RWPE2 (cell line): ENCODE measurements around the gene REELD1.

Source experiments
- ATAC-seq: fragments of 200-7000 bp; cut with Tn5 transposase; 3 replicates; pipeline ENCODE4 v1.9.1; 2021; ENCODE audit warnings: low read depth
- DNase-seq: peaks from one replicate; pipeline ENCODE4 v3.0.0-alpha.2; 2020; ENCODE audit warnings: low spot score
- H3K27ac ChIP-seq: fragments of 450-650 bp; 2 replicates; pipeline ENCODE4 v1.5.1; 2017; ENCODE audit warnings: mild to moderate bottlenecking; ENCODE audit not compliant: poor library complexity, severe bottlenecking
- H3K27me3 ChIP-seq: fragments of 250-450 bp; sonication (Bioruptor Pico); 2 replicates; pipeline ENCODE4 v1.5.1; 2021; ENCODE audit warnings: mild to moderate bottlenecking, moderate library complexity; ENCODE audit not compliant: insufficient read depth, poor library complexity, severe bottlenecking
- H3K36me3 ChIP-seq: fragments of 250-450 bp; sonication (Bioruptor Pico); 2 replicates; pipeline ENCODE4 v1.5.1; 2020; ENCODE audit warnings: low read depth, mild to moderate bottlenecking, moderate library complexity
- H3K4me1 ChIP-seq: fragments of 250-450 bp; sonication (Bioruptor Pico); 2 replicates; pipeline ENCODE4 v1.5.1; 2021; ENCODE audit warnings: mild to moderate bottlenecking, moderate library complexity; ENCODE audit not compliant: insufficient read depth, poor library complexity, severe bottlenecking
- H3K4me3 ChIP-seq: fragments of 250-450 bp; sonication (Bioruptor Pico); 2 replicates; pipeline ENCODE4 v1.5.1; 2021; ENCODE audit warnings: mild to moderate bottlenecking, moderate library complexity; ENCODE audit not compliant: severe bottlenecking
- H3K9me3 ChIP-seq: fragments of 250-450 bp; sonication (Bioruptor Pico); 2 replicates; pipeline ENCODE4 v1.5.1; 2021; ENCODE audit warnings: mild to moderate bottlenecking, moderate library complexity; ENCODE audit not compliant: severe bottlenecking
- TF ChIP-seq, protein P1 (sequence below): fragments of 450-650 bp; IDR thresholded peaks from one replicate; pipeline ENCODE4 v1.5.1; 2017; ENCODE audit warnings: mild to moderate bottlenecking, moderate library complexity; ENCODE audit not compliant: poor library complexity, severe bottlenecking

The REELD1 gene

DNA sequence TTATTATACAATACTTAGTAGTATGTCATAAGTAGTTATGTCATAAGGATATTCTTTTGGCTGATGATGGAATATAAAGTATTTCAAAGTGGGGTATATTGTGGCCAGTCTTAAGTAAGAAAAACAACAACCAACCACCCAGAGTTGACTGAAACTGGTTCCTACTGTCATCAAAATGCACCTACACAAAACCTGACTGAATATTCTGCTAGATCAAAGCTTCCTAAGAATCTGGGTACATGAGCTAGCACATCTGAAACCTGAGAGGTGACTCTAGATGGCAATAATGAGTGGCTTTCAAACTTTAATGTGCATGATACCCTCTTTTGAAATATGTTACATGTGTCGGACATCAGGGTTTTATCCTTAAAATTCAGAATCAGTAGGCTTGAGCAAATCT lies 60.4 kb downstream of the REELD1 start:
- Histone ChIP-seq H3K4me3 (no peak overlapping the region), H3K27ac (no peak overlapping the region), H3K27me3 (no peaks in the 10 kb centered on the region), H3K4me1 (no peaks in the 10 kb centered on the region), H3K9me3 (no peaks in the 10 kb centered on the region), H3K36me3 (no peaks in the 10 kb centered on the region)
- no peak for ATAC-seq
- TF ChIP-seq, protein P1, sequence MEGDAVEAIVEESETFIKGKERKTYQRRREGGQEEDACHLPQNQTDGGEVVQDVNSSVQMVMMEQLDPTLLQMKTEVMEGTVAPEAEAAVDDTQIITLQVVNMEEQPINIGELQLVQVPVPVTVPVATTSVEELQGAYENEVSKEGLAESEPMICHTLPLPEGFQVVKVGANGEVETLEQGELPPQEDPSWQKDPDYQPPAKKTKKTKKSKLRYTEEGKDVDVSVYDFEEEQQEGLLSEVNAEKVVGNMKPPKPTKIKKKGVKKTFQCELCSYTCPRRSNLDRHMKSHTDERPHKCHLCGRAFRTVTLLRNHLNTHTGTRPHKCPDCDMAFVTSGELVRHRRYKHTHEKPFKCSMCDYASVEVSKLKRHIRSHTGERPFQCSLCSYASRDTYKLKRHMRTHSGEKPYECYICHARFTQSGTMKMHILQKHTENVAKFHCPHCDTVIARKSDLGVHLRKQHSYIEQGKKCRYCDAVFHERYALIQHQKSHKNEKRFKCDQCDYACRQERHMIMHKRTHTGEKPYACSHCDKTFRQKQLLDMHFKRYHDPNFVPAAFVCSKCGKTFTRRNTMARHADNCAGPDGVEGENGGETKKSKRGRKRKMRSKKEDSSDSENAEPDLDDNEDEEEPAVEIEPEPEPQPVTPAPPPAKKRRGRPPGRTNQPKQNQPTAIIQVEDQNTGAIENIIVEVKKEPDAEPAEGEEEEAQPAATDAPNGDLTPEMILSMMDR: no peak
- DNase-seq: no peak

DNA sequence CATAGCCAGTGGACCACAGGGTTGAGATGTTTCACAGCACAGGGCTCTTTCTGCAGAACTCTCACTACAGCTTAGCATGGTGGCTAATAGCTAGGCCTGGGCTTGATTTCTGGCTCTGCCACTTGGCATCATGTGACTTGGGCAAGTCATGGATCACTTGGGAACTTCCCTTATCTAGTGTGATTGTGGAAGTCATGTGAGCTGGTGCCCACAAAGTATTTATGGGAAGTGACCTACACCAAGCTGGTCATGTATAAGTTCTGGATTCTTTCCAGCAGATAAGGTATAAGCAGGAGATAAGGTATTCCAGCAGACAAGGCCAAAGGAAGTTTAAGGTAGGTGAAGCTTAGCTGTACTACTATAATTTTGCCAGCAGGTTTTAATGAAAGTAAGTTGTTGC lies 61.0 kb downstream of the REELD1 start:
- no peaks in the 10 kb centered on the region for H3K27me3 ChIP-seq
- DNase-seq (no peak), ATAC-seq (no peak)
- no peak overlapping the region for H3K27ac ChIP-seq
- no peaks in the 10 kb centered on the region for H3K9me3 ChIP-seq
- TF ChIP-seq, protein P1: no peak
- no peaks in the 10 kb centered on the region for H3K36me3 ChIP-seq
- no peaks in the 10 kb centered on the region for H3K4me1 ChIP-seq
- no peak overlapping the region for H3K4me3 ChIP-seq

DNA sequence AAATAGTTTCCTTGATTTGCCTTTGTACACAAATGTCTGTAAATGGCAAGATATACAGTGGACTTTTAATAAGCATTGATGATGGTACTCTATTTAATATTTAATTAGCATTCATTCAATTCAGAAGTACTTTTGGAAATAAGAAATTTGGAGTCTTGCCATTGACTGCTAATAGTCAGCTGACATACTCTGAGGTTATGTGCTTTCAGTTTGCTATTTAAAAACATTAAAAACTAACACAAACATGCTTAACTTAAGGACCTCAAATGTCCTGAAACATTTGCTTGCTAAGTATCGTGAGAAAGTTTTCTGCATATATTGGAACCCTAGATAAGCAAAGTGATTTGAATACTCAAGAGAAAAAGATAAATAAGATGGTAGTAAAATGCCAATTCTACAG lies 64.6 kb downstream of the REELD1 start:
- DNase-seq (no peak), ATAC-seq (no peak)
- TF ChIP-seq, protein P1: no peak
- H3K27me3 ChIP-seq: no peaks in the 10 kb centered on the region
- no peaks in the 10 kb centered on the region for H3K36me3 ChIP-seq
- H3K27ac ChIP-seq: no peak overlapping the region
- no peaks in the 10 kb centered on the region for H3K4me1 ChIP-seq
- H3K4me3 ChIP-seq: no peak overlapping the region
- H3K9me3 ChIP-seq: no peaks in the 10 kb centered on the region
